Activated CD4-positive, alpha-beta T cell treated with anti-CD3 and anti-CD28 coated beads, Interleukin-10, Interleukin-2, amounts not matched to agents 100 ng/mL and 50 ng/mL, durations not matched to agents 16 hours and 8 hours (primary cell): ENCODE results near the gene OR52H1.

ENCODE experiments used
- DNase-seq: peaks from one replicate; pipeline ENCODE4 v3.0.0-alpha.2; 2020

OR52H1 gene

GRCh38 chr11:5531053-5531831 lies 17.1 kb downstream of the OR52H1 start:
- no peak for DNase-seq

- DNase-seq = no peak
These were observed 19.8 kb downstream of the OR52H1 start for GRCh38 chr11:5528495-5528894.

GRCh38 chr11:5527716-5528115 lies 20.6 kb downstream of the OR52H1 start:
- DNase-seq = no peak

GRCh38 chr11:5524756-5525155 lies 23.6 kb downstream of the OR52H1 start:
- no peak for DNase-seq

GRCh38 chr11:5522308-5522707 lies 26.0 kb downstream of the OR52H1 start:
- DNase-seq = no peak

GRCh38 chr11:5521540-5521939 lies 26.8 kb downstream of the OR52H1 start:
- no peak for DNase-seq

GRCh38 chr11:5516599-5516998 lies 31.7 kb downstream of the OR52H1 start, which contains the start of gene UBQLNL:
TSS of gene UBQLNL (minus strand) at chr11:5516699. CDS start at chr11:5516441, 258 bp downstream.
- no peak for DNase-seq

GRCh38 chr11:5514841-5515240 lies 33.5 kb downstream of the OR52H1 start:
- DNase-seq = no peak

GRCh38 chr11:5509803-5510202 lies 38.5 kb downstream of the OR52H1 start, which contains the start of gene UBQLN3:
TSS of gene UBQLN3 (minus strand) at chr11:5509957. CDS start at chr11:5509558, 399 bp downstream.
- no peak for DNase-seq

- DNase-seq = no peak
These were observed 39.7 kb downstream of the OR52H1 start for GRCh38 chr11:5508605-5509004.

GRCh38 chr11:5507933-5508305 lies 40.4 kb downstream of the OR52H1 start:
- DNase-seq = no peak

GRCh38 chr11:5507177-5507932 lies 41.0 kb downstream of the OR52H1 start:
- no peak for DNase-seq

GRCh38 chr11:5505363-5506048 lies 42.8 kb downstream of the OR52H1 start:
- DNase-seq = no peak

GRCh38 chr11:5504403-5504921 lies 43.9 kb downstream of the OR52H1 start:
- no peak for DNase-seq

GRCh38 chr11:5500393-5500801 lies 47.9 kb downstream of the OR52H1 start:
- DNase-seq = no peak

- no peak for DNase-seq
These were observed 48.7 kb downstream of the OR52H1 start for GRCh38 chr11:5499671-5500070.
